BE2C (cell line): Measurements from ENCODE around the gene NFU1.

Experiments
- DNase-seq: peaks from one replicate; pipeline ENCODE4 v3.0.0-alpha.2; 2020
- H3K27me3 ChIP-seq: fragments of 250-450 bp; sonication (Bioruptor Pico); 2 replicates; pipeline ENCODE4 v1.5.1; 2020; ENCODE audit warnings: mild to moderate bottlenecking
- H3K36me3 ChIP-seq: fragments of 250-450 bp; sonication (Bioruptor Pico); 2 replicates; pipeline ENCODE4 v1.5.1; 2020; ENCODE audit warnings: mild to moderate bottlenecking
- H3K4me1 ChIP-seq: fragments of 250-450 bp; sonication (Bioruptor Pico); 2 replicates; pipeline ENCODE4 v1.5.1; 2020
- H3K4me3 ChIP-seq: 2 replicates; pipeline ENCODE4 v1.5.1; 2011; ENCODE audit warnings: low read depth, low read length
- H3K9me3 ChIP-seq: fragments of 250-450 bp; sonication (Bioruptor Pico); 2 replicates; pipeline ENCODE4 v1.5.1; 2020
- CTCF ChIP-seq: IDR thresholded peaks from 2 replicates; pipeline ENCODE4 v1.5.1; 2012; ENCODE audit warnings: mild to moderate bottlenecking, low read depth, low read length

NFU1 gene

GRCh38 chr2:69465513-69466456 is 28.6 kb upstream of the NFU1 start:
- TF ChIP-seq CTCF = no peak
- no peaks in the 10 kb centered on the region for H3K9me3 ChIP-seq
- DNase-seq = no peak
- no peaks in the 10 kb centered on the region for H3K4me1 ChIP-seq
- no peaks in the 10 kb centered on the region for H3K27me3 ChIP-seq
- no peak overlapping the region for H3K4me3 ChIP-seq
- H3K36me3 ChIP-seq = no peaks in the 10 kb centered on the region

GRCh38 chr2:69464575-69464974 is 27.3 kb upstream of the NFU1 start:
- no peak for TF ChIP-seq CTCF
- Histone ChIP-seq H3K4me1 (no peaks in the 10 kb centered on the region), H3K36me3 (no peaks in the 10 kb centered on the region), H3K27me3 (no peaks in the 10 kb centered on the region), H3K4me3 (no peak overlapping the region), H3K9me3 (no peaks in the 10 kb centered on the region)
- DNase-seq = no peak

DNA sequence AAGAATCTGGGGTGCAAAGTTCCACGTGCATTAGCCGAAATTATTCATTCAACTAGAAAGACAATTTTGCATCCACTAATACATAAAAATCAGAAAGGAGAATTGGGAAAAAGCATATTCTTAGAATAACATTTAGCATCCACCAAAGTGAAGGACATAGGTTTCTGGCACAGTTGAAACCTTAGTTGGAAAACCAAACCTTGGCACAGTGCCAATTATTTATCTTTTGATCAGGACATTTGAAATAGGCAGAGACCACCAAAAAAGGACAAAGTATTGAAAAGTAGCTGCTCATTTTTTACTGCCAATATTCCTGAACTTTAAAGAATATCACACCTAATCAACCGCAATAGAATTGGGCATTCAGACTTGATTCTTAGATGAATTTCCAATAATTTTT is 25.5 kb upstream of the NFU1 start:
- no peak overlapping the region for H3K4me3 ChIP-seq
- no peaks in the 10 kb centered on the region for H3K9me3 ChIP-seq
- no peaks in the 10 kb centered on the region for H3K27me3 ChIP-seq
- H3K4me1 ChIP-seq = no peaks in the 10 kb centered on the region
- no peaks in the 10 kb centered on the region for H3K36me3 ChIP-seq
- TF ChIP-seq CTCF = no peak
- DNase-seq = no peak

GRCh38 chr2:69461404-69461803 is 24.2 kb upstream of the NFU1 start:
- Histone ChIP-seq H3K4me1 (no peaks in the 10 kb centered on the region), H3K9me3 (no peaks in the 10 kb centered on the region), H3K4me3 (no peak overlapping the region), H3K36me3 (no peaks in the 10 kb centered on the region), H3K27me3 (no peaks in the 10 kb centered on the region)
- DNase-seq = no peak
- no peak for TF ChIP-seq CTCF

DNA sequence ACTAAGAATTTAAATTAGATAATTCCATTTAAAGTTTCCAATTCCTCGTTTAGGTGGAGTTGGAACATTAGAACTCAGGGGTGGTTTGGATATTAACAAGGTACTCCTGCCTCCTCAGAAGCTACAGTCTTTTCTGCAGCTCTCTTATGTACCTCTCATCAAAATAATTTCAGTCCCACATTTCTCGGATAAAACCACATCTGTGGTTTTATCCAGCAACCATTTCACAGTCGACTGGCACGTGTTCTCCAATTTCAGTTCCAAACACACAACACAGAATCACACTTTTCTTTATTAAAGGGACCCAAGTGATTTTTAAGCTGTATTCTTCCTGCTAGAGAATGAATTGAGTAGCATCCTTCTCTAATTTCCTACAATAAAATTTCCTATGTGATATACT is 22.7 kb upstream of the NFU1 start:
- H3K36me3 ChIP-seq = no peaks in the 10 kb centered on the region
- no peaks in the 10 kb centered on the region for H3K27me3 ChIP-seq
- H3K4me3 ChIP-seq = no peak overlapping the region
- TF ChIP-seq CTCF = no peak
- no peak for DNase-seq
- no peaks in the 10 kb centered on the region for H3K4me1 ChIP-seq
- H3K9me3 ChIP-seq = no peaks in the 10 kb centered on the region

GRCh38 chr2:69456950-69457445 is 19.8 kb upstream of the NFU1 start:
- TF ChIP-seq CTCF = no peak
- Histone ChIP-seq H3K27me3 (no peaks in the 10 kb centered on the region), H3K9me3 (no peaks in the 10 kb centered on the region), H3K36me3 (no peaks in the 10 kb centered on the region), H3K4me3 (no peak overlapping the region), H3K4me1 (no peaks in the 10 kb centered on the region)
- DNase-seq = no peak
